DOHH2 (cell line): ENCODE results near the gene RANBP1.

Experiments
- CTCF ChIP-seq: fragments of 200-600 bp; sonication (generic); IDR thresholded peaks from one replicate; pipeline ENCODE4 v1.5.1; 2014; ENCODE audit warnings: antibody characterized with exemption, mild to moderate bottlenecking, low read depth, low read length; ENCODE audit not compliant: poor library complexity, severe bottlenecking
- EZH2phosphoT487 ChIP-seq: fragments of 200-600 bp; sonication (generic); IDR thresholded peaks from 2 replicates; pipeline ENCODE4 v1.6.1; 2017; ENCODE audit warnings: borderline replicate concordance, mild to moderate bottlenecking, antibody characterized with exemption, low read length, moderate library complexity, mixed read lengths

GRCh38 chr22:20130731-20131596 lies 15.1 kb downstream of the RANBP1 start:
- TF ChIP-seq CTCF (no peak), EZH2phosphoT487 (peak; percentile 95)
